C4-2B (cell line): ENCODE results near the gene DNAJC9.

Experiments
- ZFX ChIP-seq: fragments of 450-650 bp; IDR thresholded peaks from 2 replicates; pipeline ENCODE4 v1.6.1; 2017
- TF ChIP-seq, protein P1 (sequence below): fragments of 450-650 bp; conservative IDR thresholded peaks from 2 replicates; pipeline ENCODE4 v1.5.1; 2017; ENCODE audit warnings: mild to moderate bottlenecking

DNA sequence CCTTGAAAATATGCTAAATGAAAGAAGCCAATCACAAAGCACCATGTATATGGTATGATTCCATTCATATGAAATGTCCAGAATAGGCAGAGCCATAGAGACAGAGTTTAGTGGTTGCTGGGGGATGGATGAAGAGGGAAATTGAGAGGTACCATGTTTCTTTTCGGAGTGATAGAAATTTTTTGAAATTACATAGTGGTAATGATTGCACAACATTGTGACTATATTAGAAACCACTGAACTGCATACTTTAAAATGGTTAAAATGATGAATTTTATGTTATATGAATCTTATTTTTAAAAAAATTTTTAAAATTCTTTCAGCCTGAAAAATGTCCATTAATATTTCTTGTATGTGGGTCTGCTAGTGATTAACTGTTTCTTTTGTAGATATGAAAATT lies 26.1 kb downstream of the DNAJC9 start:
- TF ChIP-seq, protein P1, sequence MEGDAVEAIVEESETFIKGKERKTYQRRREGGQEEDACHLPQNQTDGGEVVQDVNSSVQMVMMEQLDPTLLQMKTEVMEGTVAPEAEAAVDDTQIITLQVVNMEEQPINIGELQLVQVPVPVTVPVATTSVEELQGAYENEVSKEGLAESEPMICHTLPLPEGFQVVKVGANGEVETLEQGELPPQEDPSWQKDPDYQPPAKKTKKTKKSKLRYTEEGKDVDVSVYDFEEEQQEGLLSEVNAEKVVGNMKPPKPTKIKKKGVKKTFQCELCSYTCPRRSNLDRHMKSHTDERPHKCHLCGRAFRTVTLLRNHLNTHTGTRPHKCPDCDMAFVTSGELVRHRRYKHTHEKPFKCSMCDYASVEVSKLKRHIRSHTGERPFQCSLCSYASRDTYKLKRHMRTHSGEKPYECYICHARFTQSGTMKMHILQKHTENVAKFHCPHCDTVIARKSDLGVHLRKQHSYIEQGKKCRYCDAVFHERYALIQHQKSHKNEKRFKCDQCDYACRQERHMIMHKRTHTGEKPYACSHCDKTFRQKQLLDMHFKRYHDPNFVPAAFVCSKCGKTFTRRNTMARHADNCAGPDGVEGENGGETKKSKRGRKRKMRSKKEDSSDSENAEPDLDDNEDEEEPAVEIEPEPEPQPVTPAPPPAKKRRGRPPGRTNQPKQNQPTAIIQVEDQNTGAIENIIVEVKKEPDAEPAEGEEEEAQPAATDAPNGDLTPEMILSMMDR, result no peak
- TF ChIP-seq ZFX, result no peak
